ENCODE data around the gene ANKS3. TPM values are rescaled to one million over a fixed set of nuclear protein-coding genes. Genes with fewer than 3 reads are reported as not detected.

Gene ANKS3
- total and polyA plus RNA-seq, 2 of the 8 experiments (the other 6 are each of a cell fraction or from before 2014, with no cell fraction given): 15.5 to 23.9 TPM

DNA sequence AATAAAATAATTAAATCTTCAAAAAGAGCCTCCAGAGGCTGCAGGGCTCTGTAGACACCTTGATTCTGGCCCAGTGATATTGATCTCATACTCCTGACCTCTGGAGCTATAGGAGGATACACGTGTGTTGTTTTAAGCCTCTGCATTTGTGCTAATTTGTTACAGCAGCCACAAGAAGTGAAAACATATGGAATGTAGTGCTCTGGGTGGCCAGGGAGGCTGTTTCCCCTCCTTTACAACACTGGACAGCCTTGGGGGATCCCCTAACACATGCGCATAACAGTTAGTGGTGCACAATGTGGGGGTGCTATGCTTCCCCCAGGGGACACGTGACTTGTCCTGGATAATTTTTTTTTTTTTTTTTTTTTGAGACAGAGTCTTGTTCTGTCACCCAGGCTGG is 37.6 kb upstream of the ANKS3 start (continued):
- TF ChIP-seq MAFK (IDR thresholded peaks at IDR 0.05; ENCODE audit: low read depth, low read length): no peak
- no peak for TF ChIP-seq SRF (IDR thresholded peaks at IDR 0.05; ENCODE audit: low read depth, low read length)

Measured in H1 (cell line).